Dermis microvascular lymphatic vessel endothelial cell (primary cell): ENCODE measurements around the gene PLEKHS1. TPM values are rescaled to one million over a fixed set of nuclear protein-coding genes. Genes with fewer than 3 reads are reported as not detected.
"Not testable (repeated sequence)": the region's sequence is repeated elsewhere in the genome, so short reads cannot be mapped to it uniquely, and the experiment has no call there.

ENCODE experiments used
- DNase-seq, 2 donors: peaks; one replicate each; pipeline versions ENCODE4 v3.0.0 to v3.0.0-alpha.2; 2010; ENCODE audit warnings: low read depth in 2 of 2
- total RNA-seq: library from RNA; depleted of rRNA; stranded (reverse); fragments of >200 nt; gene quantifications from 2 replicates; pipeline ENCODE4 v1.2.1, GENCODE V29; 2014

PLEKHS1 gene
- total RNA-seq, 1 donor from 2014 or later: not detected

GRCh38 chr10:113740850-113741249 is 10.6 kb upstream of the PLEKHS1 start:
- no peak for DNase-seq

- no peak for DNase-seq
Observed at GRCh38 chr10:113742466-113742865, 9.0 kb upstream of the PLEKHS1 start.

GRCh38 chr10:113743594-113743993 is 7.9 kb upstream of the PLEKHS1 start:
- DNase-seq: no peak

- DNase-seq: no peak
Observed at GRCh38 chr10:113745374-113745773, 6.1 kb upstream of the PLEKHS1 start.

- DNase-seq: no peak
Observed at GRCh38 chr10:113746217-113746957, 5.1 kb upstream of the PLEKHS1 start.

- DNase-seq: no peak
Observed at GRCh38 chr10:113752553-113752952, 1.1 kb downstream of the PLEKHS1 start.

- peak in 1 of 2 donors; percentile 62 for DNase-seq
Observed at GRCh38 chr10:113753020-113753692, 1.7 kb downstream of the PLEKHS1 start.

- no peak for DNase-seq
Observed at GRCh38 chr10:113754125-113754524, 2.6 kb downstream of the PLEKHS1 start.

- no peak for DNase-seq
Observed at GRCh38 chr10:113754768-113755167, 3.3 kb downstream of the PLEKHS1 start.

- DNase-seq: no peak
Observed at GRCh38 chr10:113756940-113757543, 5.6 kb downstream of the PLEKHS1 start.

GRCh38 chr10:113762083-113762482 is 10.6 kb downstream of the PLEKHS1 start:
- DNase-seq: no peak

- DNase-seq: no peak
Observed at GRCh38 chr10:113764582-113764981, 13.1 kb downstream of the PLEKHS1 start.

- DNase-seq: no peak
Observed at GRCh38 chr10:113765910-113766309, 14.4 kb downstream of the PLEKHS1 start.

- DNase-seq: no peak
Observed at GRCh38 chr10:113767222-113767621, 15.7 kb downstream of the PLEKHS1 start.

- no peak for DNase-seq
Observed at GRCh38 chr10:113770346-113770745, 18.9 kb downstream of the PLEKHS1 start.

GRCh38 chr10:113771131-113771530 is 19.6 kb downstream of the PLEKHS1 start:
- not testable (repeated sequence) for DNase-seq

GRCh38 chr10:113775686-113776294 is 24.3 kb downstream of the PLEKHS1 start:
- no peak for DNase-seq

- no peak for DNase-seq
Observed at GRCh38 chr10:113776553-113776952, 25.1 kb downstream of the PLEKHS1 start.

- DNase-seq: peak in 1 of 2 donors; percentile 14
Observed at GRCh38 chr10:113780681-113781250, 29.3 kb downstream of the PLEKHS1 start.

GRCh38 chr10:113782367-113782766 is 30.9 kb downstream of the PLEKHS1 start:
- DNase-seq: no peak

GRCh38 chr10:113782986-113783704 is 31.7 kb downstream of the PLEKHS1 start:
- no peak for DNase-seq
